Tibial nerve (tissue), 4 donors: ENCODE measurements around the gene ERICH6.

Experiments
- EP300 ChIP-seq, 2 donors: sonication (generic); formaldehyde crosslinking; IDR thresholded peaks; one replicate each; pipeline ENCODE4 v1.6.1; 2017; ENCODE audit warnings: antibody characterized with exemption in 2 of 2, mild to moderate bottlenecking in 1 of 2
- POLR2A ChIP-seq, 2 donors: fragments of 450-650 bp; IDR thresholded peaks; one replicate each; pipeline ENCODE4 v1.6.1; 2017; ENCODE audit warnings: antibody characterized with exemption in 2 of 2, mild to moderate bottlenecking in 2 of 2, moderate library complexity in 2 of 2
- TF ChIP-seq, protein P1 (sequence below), 5 experiments: fragments of 200-600 bp in 3 of 5; fragments of 450-650 bp in 2 of 5; sonication (generic) in 3 of 5; IDR thresholded peaks; one replicate each; pipeline ENCODE4 v1.5.1; 2016 to 2019; ENCODE audit warnings: antibody characterized with exemption in 5 of 5, mild to moderate bottlenecking in 3 of 5, moderate library complexity in 2 of 5

DNA sequence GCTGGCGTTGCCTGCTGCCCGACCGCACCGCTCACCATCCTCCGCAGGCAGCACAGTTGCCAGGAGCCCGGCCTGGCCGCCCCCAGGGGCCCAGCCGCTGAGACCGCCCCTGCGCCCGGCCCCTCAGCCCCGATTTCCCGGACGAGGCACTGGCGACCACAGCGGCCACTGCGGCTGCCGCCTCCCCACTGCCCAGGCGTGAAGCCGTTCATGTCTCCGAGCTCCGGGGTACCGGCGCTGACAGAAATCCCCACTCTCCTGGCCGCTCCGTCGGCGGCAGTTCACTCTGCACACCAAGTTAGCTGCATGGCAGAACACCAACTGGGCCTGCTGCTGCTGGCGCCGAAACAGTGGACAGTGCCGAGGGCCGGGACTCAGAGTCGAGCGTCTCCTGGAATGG, 92.1 kb downstream of the ERICH6 start:
- TF ChIP-seq, protein P1, sequence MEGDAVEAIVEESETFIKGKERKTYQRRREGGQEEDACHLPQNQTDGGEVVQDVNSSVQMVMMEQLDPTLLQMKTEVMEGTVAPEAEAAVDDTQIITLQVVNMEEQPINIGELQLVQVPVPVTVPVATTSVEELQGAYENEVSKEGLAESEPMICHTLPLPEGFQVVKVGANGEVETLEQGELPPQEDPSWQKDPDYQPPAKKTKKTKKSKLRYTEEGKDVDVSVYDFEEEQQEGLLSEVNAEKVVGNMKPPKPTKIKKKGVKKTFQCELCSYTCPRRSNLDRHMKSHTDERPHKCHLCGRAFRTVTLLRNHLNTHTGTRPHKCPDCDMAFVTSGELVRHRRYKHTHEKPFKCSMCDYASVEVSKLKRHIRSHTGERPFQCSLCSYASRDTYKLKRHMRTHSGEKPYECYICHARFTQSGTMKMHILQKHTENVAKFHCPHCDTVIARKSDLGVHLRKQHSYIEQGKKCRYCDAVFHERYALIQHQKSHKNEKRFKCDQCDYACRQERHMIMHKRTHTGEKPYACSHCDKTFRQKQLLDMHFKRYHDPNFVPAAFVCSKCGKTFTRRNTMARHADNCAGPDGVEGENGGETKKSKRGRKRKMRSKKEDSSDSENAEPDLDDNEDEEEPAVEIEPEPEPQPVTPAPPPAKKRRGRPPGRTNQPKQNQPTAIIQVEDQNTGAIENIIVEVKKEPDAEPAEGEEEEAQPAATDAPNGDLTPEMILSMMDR (IDR thresholded peaks at IDR 0.05): no peak
- TF ChIP-seq POLR2A (IDR thresholded peaks at IDR 0.05) (no peak), EP300 (IDR thresholded peaks at IDR 0.05) (no peak)
